H9 (cell line): Measurements from ENCODE around the gene SST. TPM values are rescaled to one million over a fixed set of nuclear protein-coding genes. Genes with fewer than 3 reads are reported as not detected.

Experiments used
- DNase-seq: peaks from one replicate; pipeline ENCODE4 v3.0.0-alpha.2; 2017
- H2AFZ ChIP-seq: one replicate; pipeline ENCODE4 v1.6.1; 2013; ENCODE audit warnings: mild to moderate bottlenecking, low read length, control low read depth, moderate library complexity
- H2AK5ac ChIP-seq: 2 replicates; pipeline ENCODE4 v1.6.1; 2013; ENCODE audit warnings: low read length, control low read depth, mixed read lengths; ENCODE audit not compliant: insufficient read length
- H2BK120ac ChIP-seq: one replicate; pipeline ENCODE4 v1.6.1; 2013; ENCODE audit warnings: low read depth, mild to moderate bottlenecking, low read length, control low read depth, inconsistent platforms; ENCODE audit not compliant: poor library complexity, severe bottlenecking
- H2BK12ac ChIP-seq: 2 replicates; pipeline ENCODE4 v1.6.1; 2013; ENCODE audit warnings: low read length, control low read depth, mixed read lengths, low read depth; ENCODE audit not compliant: insufficient read length
- H2BK15ac ChIP-seq: 2 replicates; pipeline ENCODE4 v1.6.1; 2013; ENCODE audit warnings: low read depth, low read length, control low read depth
- H2BK20ac ChIP-seq: one replicate; pipeline ENCODE4 v1.6.1; 2013; ENCODE audit warnings: low read depth, mild to moderate bottlenecking, low read length, control low read depth, inconsistent platforms; ENCODE audit not compliant: poor library complexity, severe bottlenecking
- H2BK5ac ChIP-seq: 2 replicates; pipeline ENCODE4 v1.6.1; 2013; ENCODE audit warnings: low read length, control low read depth, mixed read lengths; ENCODE audit not compliant: insufficient read length
- H3K14ac ChIP-seq: 2 replicates; pipeline ENCODE4 v1.6.1; 2013; ENCODE audit warnings: low read length, control low read depth; ENCODE audit not compliant: insufficient read depth
- H3K18ac ChIP-seq: 2 replicates; pipeline ENCODE4 v1.6.1; 2013; ENCODE audit warnings: low read depth, mild to moderate bottlenecking, mixed read lengths, low read length, control low read depth; ENCODE audit not compliant: insufficient read length
- H3K23ac ChIP-seq: 2 replicates; pipeline ENCODE4 v1.6.1; 2013; ENCODE audit warnings: low read length, control low read depth, mixed read lengths, low read depth; ENCODE audit not compliant: insufficient read length
- H3K23me2 ChIP-seq: 2 replicates; pipeline ENCODE4 v1.6.1; 2013; ENCODE audit warnings: low read depth, mild to moderate bottlenecking, mixed read lengths, low read length, control low read depth; ENCODE audit not compliant: insufficient read length, poor library complexity, severe bottlenecking
- H3K27ac ChIP-seq: 2 replicates; pipeline ENCODE4 v1.5.1; 2013; ENCODE audit warnings: low read length, control low read depth, mixed read lengths, low read depth; ENCODE audit not compliant: insufficient read length
- H3K27me3 ChIP-seq: 2 replicates; pipeline ENCODE4 v1.6.1; 2013; ENCODE audit warnings: low read length, control low read depth, inconsistent platforms; ENCODE audit not compliant: insufficient read depth
- H3K4ac ChIP-seq: 2 replicates; pipeline ENCODE4 v1.6.1; 2013; ENCODE audit warnings: low read depth, mild to moderate bottlenecking, control low read depth, inconsistent platforms, low read length, moderate library complexity
- H3K4me1 ChIP-seq: 2 replicates; pipeline ENCODE4 v1.6.1; 2013; ENCODE audit warnings: low read length, control low read depth, inconsistent platforms; ENCODE audit not compliant: insufficient read depth
- H3K4me2 ChIP-seq: 2 replicates; pipeline ENCODE4 v1.6.1; 2013; ENCODE audit warnings: low read length, control low read depth, mixed read lengths; ENCODE audit not compliant: insufficient read length, insufficient read depth
- H3K56ac ChIP-seq: 2 replicates; pipeline ENCODE4 v1.6.1; 2013; ENCODE audit warnings: low read depth, mild to moderate bottlenecking, mixed read lengths, low read length, control low read depth; ENCODE audit not compliant: insufficient read length
- H3K79me1 ChIP-seq: 2 replicates; pipeline ENCODE4 v1.6.1; 2013; ENCODE audit warnings: low read depth, mild to moderate bottlenecking, moderate library complexity, low read length, control low read depth, inconsistent platforms; ENCODE audit not compliant: insufficient read depth, poor library complexity, severe bottlenecking
- H3K79me2 ChIP-seq: 2 replicates; pipeline ENCODE4 v1.6.1; 2013; ENCODE audit warnings: low read length, control low read depth, inconsistent platforms; ENCODE audit not compliant: insufficient read depth
- H3K9ac ChIP-seq: 2 replicates; pipeline ENCODE4 v1.6.1; 2013; ENCODE audit warnings: low read length, control low read depth, mixed read lengths; ENCODE audit not compliant: insufficient read length; ENCODE audit errors: extremely low read depth
- H3K9me3 ChIP-seq: one replicate; pipeline ENCODE4 v1.6.1; 2013; ENCODE audit warnings: low read depth, low read length, inconsistent platforms; ENCODE audit not compliant: control insufficient read depth
- H3T11ph ChIP-seq: one replicate; pipeline ENCODE4 v1.6.1; 2013; ENCODE audit warnings: mild to moderate bottlenecking, low read length, control low read depth, inconsistent platforms
- H4K20me1 ChIP-seq: one replicate; pipeline ENCODE4 v1.6.1; 2013; ENCODE audit not compliant: control insufficient read depth, insufficient read length, insufficient read depth
- H4K5ac ChIP-seq: 2 replicates; pipeline ENCODE4 v1.6.1; 2013; ENCODE audit warnings: low read depth, mild to moderate bottlenecking, mixed read lengths, low read length, control low read depth; ENCODE audit not compliant: insufficient read length
- H4K8ac ChIP-seq: replicated peaks from 2 replicates; pipeline ENCODE4 v1.6.1; 2013; ENCODE audit warnings: low read length, control low read depth, mixed read lengths, low read depth; ENCODE audit not compliant: insufficient read length
- H4K91ac ChIP-seq: 2 replicates; pipeline ENCODE4 v1.6.1; 2013; ENCODE audit warnings: low read depth, mild to moderate bottlenecking, moderate library complexity, mixed read lengths, low read length, control low read depth; ENCODE audit not compliant: insufficient read length
- H3K27ac Mint-ChIP-seq, 3 experiments: 2 replicates in 2 of 3; 3 replicates in 1 of 3; pipeline ENCODE4 v1.8.0; 2020 to 2021; ENCODE audit warnings: mixed read lengths in 3 of 3, mild to moderate bottlenecking in 1 of 3, moderate library complexity in 1 of 3
- H3K27me3 Mint-ChIP-seq: 2 replicates; pipeline ENCODE4 v1.8.0; 2021; ENCODE audit warnings: low read depth, mild to moderate bottlenecking, moderate library complexity, mixed read lengths
- H3K36me3 Mint-ChIP-seq, 3 experiments: 2 replicates in 2 of 3; 3 replicates in 1 of 3; pipeline ENCODE4 v1.8.0; 2020 to 2021; ENCODE audit warnings: low read depth in 3 of 3, mixed read lengths in 3 of 3; ENCODE audit not compliant: insufficient read depth in 1 of 3
- H3K4me1 Mint-ChIP-seq, 2 experiments: 2 replicates each; pipeline ENCODE4 v1.8.0; 2020; ENCODE audit warnings: mixed read lengths in 2 of 2
- H3K4me3 Mint-ChIP-seq, 2 experiments: 2 replicates in 1 of 2; 3 replicates in 1 of 2; pipeline ENCODE4 v1.8.0; 2020 to 2021; ENCODE audit warnings: mild to moderate bottlenecking in 2 of 2, mixed read lengths in 2 of 2, moderate library complexity in 1 of 2
- H3K9me3 Mint-ChIP-seq, 2 experiments: 2 replicates in 1 of 2; 3 replicates in 1 of 2; pipeline ENCODE4 v1.8.0; 2020; ENCODE audit warnings: mild to moderate bottlenecking in 2 of 2, mixed read lengths in 2 of 2, moderate library complexity in 1 of 2
- WGBS: extraction: QIAGEN DNeasy Blood & Tissue Kit; methylation state at CpG from one replicate; pipeline ENCODE4 v1.1.7; 2013; ENCODE audit warnings: missing lambda C conversion rate, low lambda C conversion rate, mixed read lengths; ENCODE audit not compliant: insufficient read length; ENCODE audit errors: extremely low coverage; 5-methylcytosine and 5-hydroxymethylcytosine counted together
- total RNA-seq: library from RNA; stranded (reverse); gene quantifications from 2 replicates; pipeline ENCODE4 v1.2.1, GENCODE V29; 2021
- TF ChIP-seq, protein P1 (sequence below): fragments of 200-600 bp; sonication (generic); conservative IDR thresholded peaks from 3 replicates; pipeline ENCODE4 v1.8.0; 2021; ENCODE audit warnings: antibody characterized with exemption, mild to moderate bottlenecking

The SST gene
- total RNA-seq, 1 experiment from 2014 or later: not detected

DNA sequence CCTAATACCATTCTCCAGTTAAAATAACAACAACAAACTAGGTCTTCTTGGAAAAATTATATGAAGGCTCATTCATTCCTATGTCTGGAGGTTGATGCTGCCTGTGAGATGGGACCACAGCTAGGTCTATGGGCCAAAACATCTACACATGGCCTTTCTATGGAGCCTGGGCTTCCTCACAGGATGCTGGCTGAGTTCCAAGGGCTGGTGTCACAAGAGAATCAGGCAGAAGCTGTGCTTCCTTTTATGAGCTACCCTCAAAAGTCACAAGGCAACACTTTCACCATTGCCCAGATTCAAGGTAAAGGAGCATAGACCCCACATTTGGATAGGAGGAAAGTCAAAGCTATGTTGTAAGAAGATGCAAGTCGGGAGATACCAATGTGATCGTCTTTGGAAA is 36.8 kb upstream of the SST start:
- no peak overlapping the region for H3K9ac ChIP-seq
- Mint-ChIP-seq H3K27me3 (no peaks in the 10 kb centered on the region), H3K9me3 (no peaks in the 10 kb centered on the region), H3K27ac (no peak overlapping the region), H3K36me3 (no peaks in the 10 kb centered on the region), H3K4me3 (no peak overlapping the region), H3K4me1 (no peaks in the 10 kb centered on the region)
- H3K23ac ChIP-seq: no peak overlapping the region
- no peak overlapping the region for H3T11ph ChIP-seq
- no peak overlapping the region for H2BK12ac ChIP-seq
- H3K18ac ChIP-seq: no peak overlapping the region
- H3K4ac ChIP-seq: no peak overlapping the region
- H3K79me1 ChIP-seq: no peaks in the 10 kb centered on the region
- H3K4me1 ChIP-seq: no peaks in the 10 kb centered on the region
- no peaks in the 10 kb centered on the region for H4K20me1 ChIP-seq
- no peak overlapping the region for H2AK5ac ChIP-seq
- no peak overlapping the region for H4K5ac ChIP-seq
- H3K56ac ChIP-seq: no peak overlapping the region
- no peak overlapping the region for H2BK15ac ChIP-seq
- TF ChIP-seq, protein P1, sequence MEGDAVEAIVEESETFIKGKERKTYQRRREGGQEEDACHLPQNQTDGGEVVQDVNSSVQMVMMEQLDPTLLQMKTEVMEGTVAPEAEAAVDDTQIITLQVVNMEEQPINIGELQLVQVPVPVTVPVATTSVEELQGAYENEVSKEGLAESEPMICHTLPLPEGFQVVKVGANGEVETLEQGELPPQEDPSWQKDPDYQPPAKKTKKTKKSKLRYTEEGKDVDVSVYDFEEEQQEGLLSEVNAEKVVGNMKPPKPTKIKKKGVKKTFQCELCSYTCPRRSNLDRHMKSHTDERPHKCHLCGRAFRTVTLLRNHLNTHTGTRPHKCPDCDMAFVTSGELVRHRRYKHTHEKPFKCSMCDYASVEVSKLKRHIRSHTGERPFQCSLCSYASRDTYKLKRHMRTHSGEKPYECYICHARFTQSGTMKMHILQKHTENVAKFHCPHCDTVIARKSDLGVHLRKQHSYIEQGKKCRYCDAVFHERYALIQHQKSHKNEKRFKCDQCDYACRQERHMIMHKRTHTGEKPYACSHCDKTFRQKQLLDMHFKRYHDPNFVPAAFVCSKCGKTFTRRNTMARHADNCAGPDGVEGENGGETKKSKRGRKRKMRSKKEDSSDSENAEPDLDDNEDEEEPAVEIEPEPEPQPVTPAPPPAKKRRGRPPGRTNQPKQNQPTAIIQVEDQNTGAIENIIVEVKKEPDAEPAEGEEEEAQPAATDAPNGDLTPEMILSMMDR: no peak
- H2BK5ac ChIP-seq: no peak overlapping the region
- no peaks in the 10 kb centered on the region for H3K9me3 ChIP-seq
- no peak overlapping the region for H3K14ac ChIP-seq
- DNase-seq: no peak
- H2BK20ac ChIP-seq: no peak overlapping the region
- no peaks in the 10 kb centered on the region for H3K23me2 ChIP-seq
- no peak overlapping the region for H2AFZ ChIP-seq
- no peak overlapping the region for H2BK120ac ChIP-seq
- no CpG with 5 or more reads among the region's 2 CpGs for WGBS
- no peak overlapping the region for H4K8ac ChIP-seq
- H3K27ac ChIP-seq: no peak overlapping the region
- H4K91ac ChIP-seq: no peak overlapping the region
- H3K4me2 ChIP-seq: no peak overlapping the region
- H3K79me2 ChIP-seq: no peaks in the 10 kb centered on the region
- no peaks in the 10 kb centered on the region for H3K27me3 ChIP-seq
